Esophagus muscularis mucosa (tissue), 4 donors: ENCODE data around the gene WWOX.

Source experiments
- CTCF ChIP-seq, 3 experiments: fragments of 200-600 bp in 2 of 3; fragments of 450-650 bp in 1 of 3; sonication (generic) in 2 of 3; IDR thresholded peaks; one replicate each; pipeline ENCODE4 v1.5.1; 2017 to 2019; ENCODE audit warnings: antibody characterized with exemption in 3 of 3, mild to moderate bottlenecking in 2 of 3, moderate library complexity in 1 of 3
- EP300 ChIP-seq: sonication (generic); formaldehyde crosslinking; IDR thresholded peaks from one replicate; pipeline ENCODE4 v1.6.1; 2017; ENCODE audit warnings: antibody characterized with exemption
- POLR2AphosphoS5 ChIP-seq, 2 donors: sonication (generic); formaldehyde crosslinking; IDR thresholded peaks; one replicate each; pipeline ENCODE4 v1.6.1; 2017; ENCODE audit warnings: antibody characterized with exemption in 2 of 2

- no peak for TF ChIP-seq CTCF (IDR thresholded peaks at IDR 0.05)
- TF ChIP-seq POLR2AphosphoS5 (IDR thresholded peaks at IDR 0.05): no peak
- TF ChIP-seq EP300: no peak
Measured at GRCh38 chr16:78970650-78971049, 871.2 kb downstream of the WWOX start.
